MCF 10A (cell line): ENCODE results near the gene GAS5. TPM values are rescaled to one million over a fixed set of nuclear protein-coding genes. Genes with fewer than 3 reads are reported as not detected.

Experiments
- BruUV-seq: library from RNA; stranded (reverse); fragments of 400-500 nt; replicated peaks from 2 replicates; lab custom pipeline; 2021; lab: Mats Ljungman, UMichigan
- CTCF ChIA-PET: fragments of 300-600 bp; sonication (Branson Sonifier 250); formaldehyde crosslinking; extraction: SDS; loops from one replicate; lab custom pipeline; 2021; ENCODE audit warnings: antibody characterized with exemption, inconsistent platforms; lab: Yijun Ruan, JAX
- POLR2A ChIA-PET: fragments of 300-600, 350-650 bp; sonication (Branson Sonifier 250); formaldehyde crosslinking; extraction: SDS; loops from one replicate; lab custom pipeline; 2020; ENCODE audit warnings: antibody characterized with exemption, inconsistent platforms; lab: Yijun Ruan, JAX
- DNase-seq: peaks from one replicate; pipeline ENCODE4 v3.0.0-alpha.2; 2018; ENCODE audit not compliant: unreplicated experiment
- H3K27ac Mint-ChIP-seq: one replicate; pipeline ENCODE4 v1.8.0; 2022; ENCODE audit warnings: mild to moderate bottlenecking, low read depth, mixed read lengths; ENCODE audit not compliant: unreplicated experiment
- H3K27me3 Mint-ChIP-seq: one replicate; pipeline ENCODE4 v1.8.0; 2022; ENCODE audit warnings: mixed read lengths; ENCODE audit not compliant: insufficient read depth, unreplicated experiment
- H3K36me3 Mint-ChIP-seq: one replicate; pipeline ENCODE4 v1.8.0; 2022; ENCODE audit warnings: mild to moderate bottlenecking, moderate library complexity, mixed read lengths; ENCODE audit not compliant: insufficient read depth, unreplicated experiment
- H3K4me1 Mint-ChIP-seq: one replicate; pipeline ENCODE4 v1.8.0; 2022; ENCODE audit warnings: mixed read lengths; ENCODE audit not compliant: insufficient read depth, unreplicated experiment
- H3K4me3 Mint-ChIP-seq: one replicate; pipeline ENCODE4 v1.8.0; 2022; ENCODE audit warnings: mild to moderate bottlenecking, moderate library complexity, mixed read lengths; ENCODE audit not compliant: unreplicated experiment
- H3K9me3 Mint-ChIP-seq: one replicate; pipeline ENCODE4 v1.8.0; 2022; ENCODE audit warnings: mixed read lengths; ENCODE audit not compliant: unreplicated experiment
- intact Hi-C: fragments of 100-400 bp; cut with micrococcal nuclease; formaldehyde crosslinking; loops from 2 replicates; pipeline ENCODE4 v1.14.1; 2022
- total RNA-seq: library from RNA; stranded (reverse); gene quantifications from 2 replicates; pipeline ENCODE4 v1.2.3, GENCODE V29; 2022
- TF ChIP-seq, protein P1 (sequence below): fragments of 200-600 bp; IDR thresholded peaks from one replicate; pipeline ENCODE4 v1.8.0; 2022; ENCODE audit warnings: antibody characterized with exemption, mild to moderate bottlenecking; ENCODE audit not compliant: unreplicated experiment

Gene GAS5
- total RNA-seq, 1 experiment from 2014 or later = 3,184 TPM

GRCh38 chr1:173900992-173901391 is 33.2 kb upstream of the GAS5 start:
- CTCF ChIA-PET = interaction anchor here (1.4 kb wide), 1 partner anchor 15 kb away, joined by 3 read pairs; no protein-coding TSS in a partner anchor
- no peak overlapping the region for H3K27ac Mint-ChIP-seq

GRCh38 chr1:173900427-173900826 is 32.6 kb upstream of the GAS5 start:
- no TSS peak for BruUV-seq
- no peak for DNase-seq
- intact Hi-C loops = no loop called here
- Mint-ChIP-seq H3K27me3 (no peaks in the 10 kb centered on the region), H3K9me3 (no peaks in the 10 kb centered on the region), H3K4me1 (no peaks in the 10 kb centered on the region), H3K4me3 (no peak overlapping the region), H3K36me3 (no peaks in the 10 kb centered on the region), H3K27ac (no peak overlapping the region)
- POLR2A ChIA-PET = no interaction called here
- TF ChIP-seq, protein P1, sequence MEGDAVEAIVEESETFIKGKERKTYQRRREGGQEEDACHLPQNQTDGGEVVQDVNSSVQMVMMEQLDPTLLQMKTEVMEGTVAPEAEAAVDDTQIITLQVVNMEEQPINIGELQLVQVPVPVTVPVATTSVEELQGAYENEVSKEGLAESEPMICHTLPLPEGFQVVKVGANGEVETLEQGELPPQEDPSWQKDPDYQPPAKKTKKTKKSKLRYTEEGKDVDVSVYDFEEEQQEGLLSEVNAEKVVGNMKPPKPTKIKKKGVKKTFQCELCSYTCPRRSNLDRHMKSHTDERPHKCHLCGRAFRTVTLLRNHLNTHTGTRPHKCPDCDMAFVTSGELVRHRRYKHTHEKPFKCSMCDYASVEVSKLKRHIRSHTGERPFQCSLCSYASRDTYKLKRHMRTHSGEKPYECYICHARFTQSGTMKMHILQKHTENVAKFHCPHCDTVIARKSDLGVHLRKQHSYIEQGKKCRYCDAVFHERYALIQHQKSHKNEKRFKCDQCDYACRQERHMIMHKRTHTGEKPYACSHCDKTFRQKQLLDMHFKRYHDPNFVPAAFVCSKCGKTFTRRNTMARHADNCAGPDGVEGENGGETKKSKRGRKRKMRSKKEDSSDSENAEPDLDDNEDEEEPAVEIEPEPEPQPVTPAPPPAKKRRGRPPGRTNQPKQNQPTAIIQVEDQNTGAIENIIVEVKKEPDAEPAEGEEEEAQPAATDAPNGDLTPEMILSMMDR = no peak
- CTCF ChIA-PET = interaction anchor here (0.6 kb wide), 1 partner anchor 175 kb away, joined by 3 read pairs; no protein-coding TSS in a partner anchor

More at GRCh38 chr1:173900992-173901391, 33.2 kb upstream of the GAS5 start:
- Mint-ChIP-seq H3K4me1 (no peaks in the 10 kb centered on the region), H3K27me3 (no peaks in the 10 kb centered on the region), H3K9me3 (no peaks in the 10 kb centered on the region), H3K4me3 (no peak overlapping the region), H3K36me3 (no peaks in the 10 kb centered on the region)
- DNase-seq = no peak
- TF ChIP-seq, protein P1 = no peak
- intact Hi-C loops = no loop called here
- POLR2A ChIA-PET = no interaction called here
- BruUV-seq = no TSS peak

- no peak for DNase-seq
- no TSS peak for BruUV-seq
- Mint-ChIP-seq H3K36me3 (peaks cover 6% of the 10 kb centered on the region), H3K4me3 (no peak overlapping the region), H3K9me3 (no peaks in the 10 kb centered on the region), H3K27me3 (no peaks in the 10 kb centered on the region), H3K4me1 (peaks cover 7% of the 10 kb centered on the region), H3K27ac (no peak overlapping the region)
- ChIA-PET CTCF (interaction anchor here (1.0 to 1.2 kb wide), 4 partner anchors 10 to 855 kb away, joined by 3 to 4 read pairs (median 3); no protein-coding TSS in a partner anchor), POLR2A (interaction anchor here (0.6 to 1.6 kb wide), 3 partner anchors 25 to 1106 kb away, joined by 3 to 7 read pairs (median 4); partner anchors contain the start of gene ZBTB37)
- intact Hi-C loops = no loop called here
- TF ChIP-seq, protein P1 = no peak
These were observed 26.4 kb upstream of the GAS5 start for GRCh38 chr1:173894189-173894588.

DNA sequence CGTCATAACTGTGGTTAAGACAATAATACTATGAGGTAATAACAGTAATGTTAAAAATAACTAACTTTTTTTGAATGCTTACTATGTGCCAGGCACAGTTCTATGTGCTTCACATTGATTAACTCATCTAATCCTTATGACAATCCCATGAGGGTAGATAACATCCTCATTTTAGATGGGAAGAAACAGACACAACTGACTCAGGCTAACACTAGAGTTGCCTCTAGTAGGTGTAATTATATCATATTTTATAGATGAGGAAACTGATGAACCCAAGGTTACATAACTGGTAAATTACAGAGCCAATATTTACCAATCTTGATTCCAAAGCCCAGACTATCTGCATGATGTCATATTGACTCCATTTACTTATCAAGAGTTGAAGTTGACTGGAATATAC is 25.8 kb upstream of the GAS5 start:
- no peak overlapping the region for H3K27ac Mint-ChIP-seq
- H3K36me3 Mint-ChIP-seq = peaks cover 6% of the 10 kb centered on the region
- ChIA-PET CTCF (no interaction called here), POLR2A (interaction anchor here (1.5 to 1.6 kb wide), 2 partner anchors 25 to 36 kb away, joined by 4 to 7 read pairs; partner anchors contain the start of gene ZBTB37)
- intact Hi-C loops = no loop called here
- BruUV-seq = no TSS peak
- H3K4me1 Mint-ChIP-seq = peaks cover 7% of the 10 kb centered on the region
- TF ChIP-seq, protein P1 = no peak
- H3K27me3 Mint-ChIP-seq = no peaks in the 10 kb centered on the region
- DNase-seq = no peak
- H3K4me3 Mint-ChIP-seq = no peak overlapping the region
- H3K9me3 Mint-ChIP-seq = no peaks in the 10 kb centered on the region
